ENCODE measurements around the gene GALNT9.
"Not testable (repeated sequence)": the region's sequence is repeated elsewhere in the genome, so short reads cannot be mapped to it uniquely, and the experiment has no call there.

Gene GALNT9

DNA sequence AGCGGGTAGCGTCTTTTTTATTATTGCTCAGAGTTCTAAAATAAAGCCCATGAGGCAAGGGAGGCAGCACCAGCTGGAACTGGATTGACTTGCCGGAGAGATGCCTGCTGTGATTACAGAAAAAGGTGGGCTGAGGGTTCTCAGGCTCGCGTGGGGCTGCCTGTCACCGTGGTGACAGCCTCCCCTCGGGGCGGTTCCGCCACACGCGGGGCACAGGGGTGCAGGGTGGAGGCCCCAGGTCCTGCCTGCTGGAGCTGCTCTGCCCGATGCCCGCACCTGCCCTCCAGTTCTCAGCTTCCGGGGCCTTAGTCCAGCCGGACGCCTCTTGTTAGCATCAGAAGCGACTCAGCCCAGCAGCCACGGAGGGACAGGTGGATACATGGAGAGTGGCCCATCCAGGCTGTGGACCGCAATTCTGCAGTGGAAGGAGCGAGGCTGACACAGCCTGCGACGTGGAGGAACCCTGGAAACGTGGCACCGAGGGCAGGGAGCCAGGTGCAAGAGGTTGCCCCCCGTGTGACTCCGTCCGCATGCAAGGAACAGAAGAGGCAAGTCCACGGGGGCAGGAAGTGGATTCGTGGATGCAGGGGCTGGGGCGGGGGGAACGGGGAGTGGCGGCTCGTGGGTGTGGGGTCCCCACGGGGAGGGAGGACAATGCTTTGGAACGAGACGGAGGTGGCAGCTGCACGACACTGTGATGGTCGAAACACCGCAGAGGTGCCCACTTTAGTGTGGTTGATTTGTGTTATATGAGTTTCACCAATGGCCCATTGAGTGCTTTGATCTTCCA is 79.5 kb downstream of the GALNT9 start:
- no peak for DNase-seq (ENCODE audit: low spot score)

GRCh38 chr12:132248453-132249167 is 80.8 kb downstream of the GALNT9 start:
- DNase-seq (ENCODE audit: low spot score): peak; percentile 62

DNA sequence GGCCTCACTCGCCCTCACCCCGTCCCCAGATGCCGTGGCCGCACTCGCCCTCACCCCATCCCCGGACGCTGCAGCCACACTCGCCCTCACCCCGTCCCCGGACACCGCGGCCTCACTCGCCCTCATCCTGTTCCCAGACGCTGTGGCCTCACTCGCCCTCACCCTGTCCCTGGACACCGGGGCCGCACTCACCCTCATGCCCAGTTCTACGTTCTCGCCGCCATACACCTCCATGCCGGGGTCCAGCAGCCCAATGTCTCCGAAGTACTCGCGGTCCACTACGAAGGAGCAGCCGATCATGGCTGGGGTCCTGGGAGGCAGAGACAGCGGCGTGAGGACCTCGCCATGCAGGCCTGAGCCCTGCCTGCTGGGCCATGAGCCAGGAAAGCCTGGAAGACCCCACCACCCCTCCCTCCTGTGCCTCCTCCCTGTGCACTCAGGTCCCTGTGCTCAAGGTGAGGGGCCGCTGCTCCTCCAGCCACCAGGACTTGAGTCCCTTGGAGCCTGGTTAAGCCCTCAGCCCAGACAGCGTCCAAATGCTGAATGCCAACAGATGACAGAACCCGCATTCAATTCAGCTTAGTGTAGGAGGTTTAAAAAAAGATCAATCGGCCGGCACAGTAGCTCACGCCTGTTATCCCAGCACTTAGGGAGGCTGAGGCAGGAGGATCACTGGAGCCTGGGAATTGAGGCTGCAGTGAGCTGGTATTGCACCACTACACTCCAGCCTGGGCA is 81.5 kb downstream of the GALNT9 start:
- no peak for DNase-seq (ENCODE audit: low spot score)

- no peak for DNase-seq (ENCODE audit: low spot score)
Observed at GRCh38 chr12:132246997-132247717, 82.2 kb downstream of the GALNT9 start.

DNA sequence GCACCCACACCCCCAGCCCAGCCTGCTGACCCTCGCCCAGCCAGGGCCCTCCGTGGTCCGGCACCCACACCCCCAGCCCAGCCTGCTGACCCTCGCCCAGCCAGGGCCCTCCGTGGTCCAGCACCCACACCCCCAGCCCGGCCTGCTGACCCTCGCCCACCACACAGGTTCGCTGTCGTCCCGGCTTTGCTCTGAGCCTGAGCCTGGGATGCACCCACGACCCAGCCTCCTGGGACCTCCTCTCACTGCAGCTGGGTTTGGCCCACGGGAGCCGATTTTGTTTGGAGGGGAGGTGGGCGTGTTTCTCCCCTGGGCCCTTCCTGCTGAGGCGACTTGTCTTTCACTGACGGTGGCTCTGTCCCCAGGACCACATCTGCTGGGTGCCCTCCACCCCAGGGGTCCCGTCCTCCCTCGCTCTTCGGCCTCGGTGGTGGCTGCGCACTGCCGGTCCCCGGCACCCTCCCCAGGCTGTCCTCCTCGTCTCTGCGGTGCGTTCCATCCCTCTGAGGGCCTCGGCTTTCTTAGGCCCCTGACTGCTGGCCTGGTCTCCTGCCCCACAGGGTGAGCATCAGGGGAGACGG is 83.8 kb downstream of the GALNT9 start:
- no peak for DNase-seq (ENCODE audit: low spot score)

DNA sequence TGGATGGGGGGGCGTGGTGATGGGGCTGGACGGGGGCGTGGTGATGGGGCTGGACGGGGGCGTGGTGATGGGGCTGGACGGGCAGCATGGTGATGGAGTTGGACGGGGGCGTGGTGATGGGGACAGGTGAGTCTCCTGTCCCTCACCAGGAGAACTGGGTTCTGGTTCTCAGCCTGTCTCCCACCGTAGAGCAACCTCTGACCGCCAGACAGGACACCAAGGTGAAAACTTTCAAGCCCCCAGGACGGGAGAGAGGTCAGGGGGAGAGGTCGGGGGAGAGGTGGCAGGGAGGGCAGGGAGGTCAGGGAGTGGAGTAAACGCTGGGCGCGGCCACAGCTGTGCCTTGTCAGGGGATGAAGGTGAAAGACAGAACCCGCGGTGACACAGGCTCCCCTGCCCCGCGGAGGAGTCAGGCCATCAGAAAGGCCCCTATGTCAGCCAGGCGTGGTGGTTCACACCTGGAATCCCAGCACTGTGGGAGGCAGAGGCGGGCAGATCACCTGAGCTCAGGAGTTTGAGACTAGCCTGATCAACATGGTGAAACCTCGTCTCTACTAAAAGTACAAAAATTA is 84.6 kb downstream of the GALNT9 start:
- DNase-seq (ENCODE audit: low spot score): no peak

DNA sequence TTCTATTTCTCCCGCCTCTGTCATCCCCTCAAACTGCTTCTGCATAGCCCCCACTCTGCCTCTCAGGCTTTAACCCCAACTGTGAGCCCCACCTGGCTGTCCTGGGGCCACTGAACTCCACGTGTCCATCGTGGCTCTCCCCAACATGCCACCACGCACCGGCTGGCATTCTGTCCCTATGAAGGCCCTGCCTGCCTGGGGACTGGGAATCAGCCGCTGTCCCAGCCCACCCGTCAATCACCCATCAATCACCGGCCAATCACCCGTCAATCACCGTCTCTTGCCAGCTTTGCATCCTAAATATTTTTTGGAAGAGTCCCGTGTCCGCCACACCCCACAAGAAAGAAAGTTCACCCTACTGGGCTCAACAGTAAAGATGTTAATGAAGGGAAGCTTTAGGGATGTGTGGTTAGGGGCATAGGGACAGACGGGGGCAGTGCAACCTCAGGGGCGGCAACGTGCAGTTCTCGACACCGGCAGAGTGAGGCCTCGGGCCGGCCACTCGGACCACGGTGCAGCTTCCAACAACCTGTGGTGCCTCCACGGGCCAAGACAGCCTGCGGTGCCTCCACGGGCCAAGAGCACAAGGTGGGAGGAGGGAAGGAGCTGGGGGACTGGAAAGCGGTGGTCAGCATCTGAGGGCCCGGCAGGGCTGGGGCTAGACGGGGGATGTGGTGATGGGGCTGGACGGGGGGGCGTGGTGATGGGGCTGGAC is 85.6 kb downstream of the GALNT9 start:
- DNase-seq (ENCODE audit: low spot score): no peak

GRCh38 chr12:132243171-132243570 is 86.2 kb downstream of the GALNT9 start:
- not testable (repeated sequence) for DNase-seq (ENCODE audit: low spot score)

GRCh38 chr12:132240669-132241007 is 88.8 kb downstream of the GALNT9 start:
- not testable (repeated sequence) for DNase-seq (ENCODE audit: low spot score)

DNA sequence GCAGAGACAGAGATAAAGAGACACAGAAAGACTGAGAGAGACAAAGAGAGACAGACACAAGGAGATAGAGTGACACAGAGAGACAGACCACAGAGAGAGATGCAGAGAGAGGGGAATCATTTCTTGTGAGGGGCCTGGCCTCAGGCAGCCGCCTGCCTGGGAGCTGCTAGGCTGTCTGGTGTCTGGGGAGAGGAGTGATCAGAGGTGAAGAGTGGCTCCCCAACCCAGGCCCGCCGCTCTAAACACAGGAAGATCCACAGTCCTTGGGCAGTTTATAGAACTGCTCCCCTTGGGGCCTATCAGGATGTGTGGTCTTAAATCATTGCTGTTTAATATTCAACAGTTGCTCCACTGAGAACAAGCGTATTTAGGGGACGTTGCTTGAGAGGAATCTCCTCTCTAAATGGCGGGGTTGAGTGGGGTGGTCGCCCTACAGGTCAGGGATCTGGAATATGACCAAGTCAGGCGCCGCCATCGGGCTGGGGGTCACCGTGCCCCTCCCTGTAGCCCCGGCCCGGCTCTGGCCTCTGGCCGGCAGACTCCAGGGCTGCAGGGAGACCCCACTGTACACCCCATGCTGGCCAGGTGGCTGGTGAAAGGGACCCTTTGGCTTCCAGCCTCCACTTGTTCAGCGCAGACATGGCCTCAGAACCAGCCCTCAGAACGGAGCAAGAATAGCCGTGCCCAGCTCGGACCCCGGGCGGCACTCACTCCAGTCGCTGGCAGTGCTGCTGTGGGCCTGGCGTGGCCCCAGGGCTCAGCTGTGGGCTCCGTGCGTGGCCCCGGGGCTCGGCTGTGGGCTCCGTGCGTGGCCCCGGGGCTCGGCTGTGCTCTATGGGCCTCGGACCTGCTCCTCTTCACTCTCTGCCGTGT is 89.4 kb downstream of the GALNT9 start:
- DNase-seq (ENCODE audit: low spot score): no peak

DNA sequence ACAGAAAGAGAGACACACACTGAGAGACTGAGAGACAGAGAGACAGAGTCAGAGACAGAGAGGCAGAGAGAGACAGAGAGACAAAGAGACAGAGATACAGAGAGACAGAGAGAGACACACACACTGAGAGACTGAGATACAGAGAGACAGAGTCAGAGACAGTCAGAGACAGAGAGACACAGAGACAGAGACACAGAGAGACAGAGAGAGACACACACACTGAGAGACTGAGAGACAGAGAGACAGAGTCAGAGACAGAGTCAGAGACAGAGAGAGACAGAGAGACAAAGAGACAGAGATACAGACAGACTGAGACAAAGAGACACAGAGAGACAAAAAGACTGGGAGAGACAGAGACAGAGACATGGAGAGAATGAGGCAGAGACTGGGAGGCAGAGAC is 90.0 kb downstream of the GALNT9 start:
- DNase-seq (ENCODE audit: low spot score): no peak

DNA sequence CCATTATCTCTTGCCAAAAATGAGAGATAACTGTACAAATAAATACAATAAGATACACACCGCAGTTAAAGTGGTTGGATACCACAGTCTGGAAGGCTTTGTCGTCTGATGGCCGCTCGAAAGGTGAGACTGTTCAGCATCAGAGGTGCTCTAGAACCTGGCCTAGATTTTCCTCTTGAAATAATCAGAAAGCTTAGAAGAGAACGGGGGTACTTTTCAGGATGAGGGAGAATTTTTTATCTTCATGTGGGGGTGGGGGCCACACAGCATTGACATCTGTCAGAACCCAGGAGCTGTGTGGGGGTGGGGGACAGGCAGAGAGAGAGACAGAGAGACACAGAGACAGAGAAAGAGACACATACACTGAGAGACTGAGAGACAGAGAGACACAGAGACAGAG is 90.5 kb downstream of the GALNT9 start:
- no peak for DNase-seq (ENCODE audit: low spot score)

DNA sequence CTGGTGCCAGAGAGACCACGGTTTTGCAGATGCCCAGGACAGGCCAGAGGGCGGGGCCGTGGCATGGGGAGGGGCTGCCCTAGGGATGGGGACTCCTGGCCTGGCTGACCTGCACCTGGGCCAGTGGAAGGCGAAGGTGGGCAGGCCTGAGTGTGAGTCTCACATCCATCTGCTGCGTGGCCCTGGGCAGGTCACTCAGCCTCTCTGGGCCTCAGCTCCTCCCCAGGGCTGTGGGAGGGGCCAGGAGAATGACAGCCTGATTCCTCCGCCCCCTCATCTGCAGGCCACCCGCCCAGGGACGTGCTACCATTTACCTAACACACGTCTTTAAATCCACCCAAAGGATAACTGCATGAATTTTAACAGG is 90.9 kb downstream of the GALNT9 start:
- no peak for DNase-seq (ENCODE audit: low spot score)

DNA sequence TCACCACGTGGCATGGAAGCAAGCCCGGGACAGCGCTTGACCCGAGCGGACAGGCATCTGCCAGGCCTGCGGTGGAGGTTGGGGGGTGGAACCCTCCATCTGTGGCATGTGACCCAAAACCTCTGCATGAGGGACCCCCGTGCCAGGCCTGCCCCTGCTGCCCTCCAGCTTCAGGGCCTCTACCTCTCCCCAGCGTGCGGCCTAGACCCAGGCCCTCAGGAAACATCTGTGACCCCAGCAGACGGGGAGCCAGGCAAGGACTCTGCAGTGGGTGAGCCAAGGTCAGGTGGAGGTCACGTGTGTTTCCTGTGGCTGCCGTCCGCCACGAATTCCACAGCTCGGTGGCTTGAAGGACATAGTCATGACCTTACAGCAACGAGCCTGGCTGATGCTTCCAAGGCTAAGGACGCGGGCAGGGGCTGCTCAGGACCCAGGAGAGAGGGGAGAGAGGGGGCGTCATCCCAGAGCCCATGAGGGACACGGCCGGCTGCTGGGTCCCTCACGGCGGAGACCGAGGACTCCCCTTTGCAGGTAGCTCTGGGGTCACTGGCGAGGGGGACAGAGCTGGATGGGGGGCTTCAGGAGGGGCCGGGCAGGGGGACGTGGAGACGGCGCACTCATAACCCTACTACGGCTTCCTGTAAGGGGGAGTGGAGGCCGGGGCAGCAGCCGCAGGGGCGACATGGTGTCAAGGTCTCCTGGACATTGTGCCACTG is 91.5 kb downstream of the GALNT9 start:
- DNase-seq (ENCODE audit: low spot score): no peak

DNA sequence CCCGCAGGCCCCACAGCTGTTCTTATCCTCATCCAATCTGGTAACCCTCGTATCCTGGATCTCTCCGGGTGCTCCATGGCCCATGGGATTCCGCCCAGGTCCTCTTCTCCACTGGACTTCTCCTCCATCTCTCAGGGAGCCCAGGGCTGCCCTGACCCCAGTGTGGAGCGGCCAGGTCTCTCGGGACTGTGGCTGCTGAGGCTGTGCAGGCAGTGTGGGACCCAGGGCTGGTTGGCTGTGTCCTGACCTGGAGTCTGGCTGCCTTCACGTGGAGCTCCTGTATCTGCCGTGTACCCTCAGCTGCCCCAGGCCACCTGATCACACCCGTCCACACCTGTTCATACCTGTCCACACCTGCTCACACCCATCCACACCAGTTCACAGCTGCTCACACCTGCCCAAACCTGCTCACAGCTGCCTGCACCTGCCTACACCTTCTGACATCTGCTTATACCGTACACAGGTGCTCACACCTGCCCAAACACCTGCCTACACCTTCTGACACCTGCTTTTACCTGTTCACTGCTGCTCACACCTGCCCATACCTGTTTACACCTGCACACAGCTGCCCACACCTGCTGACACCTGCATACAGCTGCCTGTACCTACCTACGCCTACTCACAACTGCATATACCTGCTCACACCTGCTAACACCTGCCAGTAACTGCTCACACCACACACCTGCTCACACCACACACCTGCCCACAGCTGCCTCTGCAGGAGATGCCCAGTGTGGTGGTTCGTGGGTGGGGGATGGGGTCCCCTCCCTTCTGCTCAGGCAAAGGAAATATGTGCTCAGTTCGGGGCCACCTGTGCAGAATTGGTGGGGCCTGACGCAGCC is 92.2 kb downstream of the GALNT9 start:
- no peak for DNase-seq (ENCODE audit: low spot score)

DNA sequence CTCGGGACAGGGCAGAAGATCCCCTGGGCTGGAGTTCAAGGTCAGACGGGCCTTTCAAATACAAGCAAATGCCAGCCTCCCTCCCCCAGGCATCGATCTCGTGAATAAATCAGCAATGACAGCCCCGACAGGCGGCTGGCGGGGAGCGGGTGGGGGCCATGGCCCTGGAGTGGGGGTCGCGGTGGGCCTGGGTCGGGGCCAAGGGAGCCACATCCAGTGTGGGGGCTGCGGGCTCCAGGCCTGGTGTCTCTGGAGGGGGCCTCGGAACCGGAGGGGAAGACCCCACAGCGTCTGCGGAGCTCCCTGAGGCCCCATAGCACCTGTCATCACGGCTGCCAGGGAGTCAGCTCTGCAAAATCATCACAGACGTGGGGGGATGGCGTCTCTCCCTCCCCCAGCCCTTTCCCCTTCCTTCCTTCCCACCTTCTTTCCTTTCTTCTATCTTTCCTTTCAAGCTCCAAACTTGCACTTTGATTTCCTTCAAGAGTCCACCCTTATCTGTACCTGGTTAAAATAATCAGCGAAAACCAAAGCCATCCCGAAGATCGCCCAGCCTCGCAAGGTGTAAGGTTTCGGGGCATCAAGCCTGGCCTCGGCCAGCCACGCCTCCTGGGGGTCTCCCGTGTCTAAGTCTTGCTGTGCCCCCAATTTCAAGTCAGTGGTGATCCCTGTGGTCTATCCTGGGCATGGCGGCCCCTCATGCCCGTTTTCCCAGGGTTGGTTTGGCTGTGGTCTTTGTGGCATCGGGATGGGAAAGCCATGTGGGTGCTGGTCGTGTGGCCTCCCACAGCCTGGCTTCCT is 93.1 kb downstream of the GALNT9 start:
- DNase-seq (ENCODE audit: low spot score): no peak

GRCh38 chr12:132235116-132235820 is 94.1 kb downstream of the GALNT9 start:
- DNase-seq (ENCODE audit: low spot score): no peak
